Gastrocnemius medialis (tissue), 4 donors: ENCODE data around the gene SALL4. TPM values are rescaled to one million over a fixed set of nuclear protein-coding genes. Genes with fewer than 3 reads are reported as not detected.

Source experiments
- ATAC-seq, 2 donors: fragments of 150-250 bp; one replicate each; pipeline ENCODE4 v1.9.1; 2016
- DNase-seq, 2 donors: peaks; one replicate each; pipeline ENCODE4 v3.0.0-alpha.2; 2019
- H3K27ac ChIP-seq, 4 donors: fragments of 200-600 bp; sonication (generic); 1 replicate in 1 of 4; 2 replicates in 3 of 4; pipeline ENCODE4 v1.5.1; 2016 to 2018; ENCODE audit warnings: mild to moderate bottlenecking in 2 of 4, moderate library complexity in 1 of 4
- H3K27me3 ChIP-seq, 3 donors: fragments of 200-600 bp; sonication (generic) in 2 of 3; 1 replicate in 1 of 3; 2 replicates in 2 of 3; pipeline versions ENCODE4 v1.5.1 to v1.6.0; 2016 to 2019; ENCODE audit warnings: mild to moderate bottlenecking in 1 of 3, moderate library complexity in 1 of 3
- H3K36me3 ChIP-seq, 2 donors: fragments of 200-600 bp; sonication (generic) in 1 of 2; one replicate each; pipeline ENCODE4 v1.5.1; 2017 to 2018
- H3K4me1 ChIP-seq, 2 donors: fragments of 200-600 bp; sonication (generic) in 1 of 2; one replicate each; pipeline ENCODE4 v1.5.1; 2016 to 2017; ENCODE audit warnings: mild to moderate bottlenecking in 2 of 2
- H3K4me3 ChIP-seq, 4 donors: fragments of 200-600 bp; sonication (generic) in 3 of 4; 1 replicate in 1 of 4; 2 replicates in 3 of 4; pipeline ENCODE4 v1.5.1; 2016 to 2019; ENCODE audit warnings: mild to moderate bottlenecking in 2 of 4
- H3K9me3 ChIP-seq, 3 donors: fragments of 200-600 bp; sonication (generic) in 2 of 3; 1 replicate in 1 of 3; 2 replicates in 2 of 3; pipeline ENCODE4 v1.5.1; 2016 to 2019
- CTCF ChIP-seq, 5 experiments: fragments of 450-650 bp in 3 of 5; fragments of 200-600 bp in 2 of 5; sonication (generic) in 2 of 5; IDR thresholded peaks in 4 of 5; conservative IDR thresholded peaks in 1 of 5; 1 replicate in 4 of 5; 2 replicates in 1 of 5; pipeline ENCODE4 v1.5.1; 2016 to 2019; ENCODE audit warnings: antibody characterized with exemption in 5 of 5, mild to moderate bottlenecking in 3 of 5, moderate library complexity in 3 of 5
- POLR2A ChIP-seq, 2 donors: fragments of 450-650 bp; IDR thresholded peaks; one replicate each; pipeline ENCODE4 v1.6.1; 2017; ENCODE audit warnings: antibody characterized with exemption in 2 of 2, mild to moderate bottlenecking in 2 of 2, moderate library complexity in 2 of 2
- in situ Hi-C, 4 donors: fragments of 200-750 bp; cut with MboI; loops; one replicate each; pipeline versions ENCODE4 v1.15.0 to v1.8.0; 2017; ENCODE audit warnings: low sequenced_read_pairs in 4 of 4
- intact Hi-C: fragments of 100-400 bp; cut with DNase I; formaldehyde crosslinking; loops from one replicate; pipeline ENCODE4 v1.15.1; 2023; ENCODE audit warnings: low total_unique reads
- total RNA-seq, 4 donors: library from RNA; depleted of rRNA; stranded (reverse); fragments of >200 nt; gene quantifications; one replicate each; pipeline versions ENCODE4 v1.1.0 to v1.2.3, GENCODE V29; 2016

The SALL4 gene
- total RNA-seq, 4 donors from 2014 or later, result not detected

- Histone ChIP-seq H3K36me3 (no peaks in the 10 kb centered on the region), H3K27ac (no peak overlapping the region), H3K4me3 (no peak overlapping the region), H3K4me1 (no peaks in the 10 kb centered on the region), H3K9me3 (no peaks in the 10 kb centered on the region), H3K27me3 (no peaks in the 10 kb centered on the region)
- no peak for TF ChIP-seq CTCF (IDR thresholded peaks at IDR 0.05 in 4 of 5, conservative IDR thresholded peaks at IDR 0.05 in 1 of 5)
- no peak for TF ChIP-seq POLR2A (IDR thresholded peaks at IDR 0.05)
- no peak for ATAC-seq
- DNase-seq, result no peak
- intact Hi-C loops, result no loop called here
- in situ Hi-C loops, result no loop called here
Observed at GRCh38 chr20:51812861-51813260, 10.5 kb upstream of the SALL4 start.

GRCh38 chr20:51811514-51812128 lies 9.3 kb upstream of the SALL4 start:
- no peaks in the 10 kb centered on the region for H3K9me3 ChIP-seq
- TF ChIP-seq POLR2A (IDR thresholded peaks at IDR 0.05), result no peak
- TF ChIP-seq CTCF (IDR thresholded peaks at IDR 0.05 in 4 of 5, conservative IDR thresholded peaks at IDR 0.05 in 1 of 5), result no peak
- no peak for DNase-seq
- H3K4me3 ChIP-seq, result no peak overlapping the region
- no peak overlapping the region for H3K27ac ChIP-seq
- no peaks in the 10 kb centered on the region for H3K36me3 ChIP-seq
- intact Hi-C loops, result no loop called here
- in situ Hi-C loops, result no loop called here
- ATAC-seq, result no peak
- no peaks in the 10 kb centered on the region for H3K27me3 ChIP-seq
- H3K4me1 ChIP-seq, result no peaks in the 10 kb centered on the region

GRCh38 chr20:51811042-51811355 lies 8.7 kb upstream of the SALL4 start:
- in situ Hi-C loops (no loop called here), intact Hi-C loops (no loop called here)
- ATAC-seq, result no peak

GRCh38 chr20:51810155-51811041 lies 8.1 kb upstream of the SALL4 start:
- intact Hi-C loops, result no loop called here
- DNase-seq, result no peak
- H3K27me3 ChIP-seq, result no peaks in the 10 kb centered on the region
- in situ Hi-C loops, result no loop called here
- no peak for ATAC-seq
- no peaks in the 10 kb centered on the region for H3K36me3 ChIP-seq
- H3K27ac ChIP-seq, result no peak overlapping the region
- no peaks in the 10 kb centered on the region for H3K4me1 ChIP-seq
- H3K4me3 ChIP-seq, result no peak overlapping the region
- no peaks in the 10 kb centered on the region for H3K9me3 ChIP-seq
- TF ChIP-seq POLR2A (IDR thresholded peaks at IDR 0.05), result no peak
- no peak for TF ChIP-seq CTCF (IDR thresholded peaks at IDR 0.05 in 4 of 5, conservative IDR thresholded peaks at IDR 0.05 in 1 of 5)

More at GRCh38 chr20:51811042-51811355, 8.7 kb upstream of the SALL4 start:
- H3K4me3 ChIP-seq, result no peak overlapping the region
- H3K27me3 ChIP-seq, result no peaks in the 10 kb centered on the region
- H3K9me3 ChIP-seq, result no peaks in the 10 kb centered on the region
- H3K27ac ChIP-seq, result no peak overlapping the region
- H3K36me3 ChIP-seq, result no peaks in the 10 kb centered on the region
- H3K4me1 ChIP-seq, result no peaks in the 10 kb centered on the region
- DNase-seq, result no peak
- TF ChIP-seq POLR2A (IDR thresholded peaks at IDR 0.05) (no peak), CTCF (IDR thresholded peaks at IDR 0.05 in 4 of 5, conservative IDR thresholded peaks at IDR 0.05 in 1 of 5) (no peak)
